Measurements from ENCODE around the gene CA4.

DNA sequence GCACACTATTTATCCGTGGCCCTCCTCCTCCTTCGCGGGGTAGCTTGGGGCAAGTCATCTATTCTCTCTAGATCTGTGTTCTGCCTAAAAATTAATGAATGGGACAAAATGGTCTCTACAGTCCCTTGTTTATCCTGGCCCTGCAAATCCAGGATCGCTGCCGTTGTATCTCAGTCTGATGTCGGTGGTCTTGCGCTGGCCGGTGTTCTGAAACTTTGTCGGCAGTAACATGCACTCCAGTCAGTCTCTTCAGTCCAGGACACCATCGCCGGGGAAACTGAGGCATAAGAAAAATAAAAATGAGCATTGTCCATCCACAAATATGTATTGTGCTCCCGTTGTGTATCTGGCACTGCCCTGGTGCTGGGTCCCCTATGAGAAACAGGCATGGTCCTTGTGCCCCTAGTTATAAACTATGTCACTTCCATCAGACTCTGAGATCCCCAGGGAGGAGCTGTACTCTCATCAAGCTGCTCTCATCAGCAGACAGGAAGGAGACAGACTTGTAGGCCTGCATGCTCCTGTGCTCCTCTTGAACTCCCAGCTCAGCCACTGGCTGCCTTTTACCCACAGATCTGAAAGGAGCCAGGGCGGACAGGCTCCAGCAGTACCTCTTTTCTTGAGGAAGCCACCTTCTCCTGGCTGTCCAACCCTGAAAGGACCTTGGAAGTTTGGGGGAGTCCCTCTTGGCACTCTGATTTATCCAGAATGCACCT lies 13.7 kb upstream of the CA4 start:
- no peak for TF ChIP-seq EP300 (IDR thresholded peaks at IDR 0.05)
- TF ChIP-seq CTCF (IDR thresholded peaks at IDR 0.05): no peak
- no peak for TF ChIP-seq POLR2A (IDR thresholded peaks at IDR 0.05)

All from tibial nerve (tissue), 4 donors.